Erythroblast (primary cell): ENCODE data around the gene WASF3.
"Not testable (repeated sequence)": the region's sequence is repeated elsewhere in the genome, so short reads cannot be mapped to it uniquely, and the experiment has no call there.

ENCODE experiments used
- DNase-seq, 2 experiments: peaks; one replicate each; lab custom pipeline; 2025; lab: John Stamatoyannopoulos, UW
- GATA1 ChIP-seq: IDR thresholded peaks from 2 replicates; pipeline ENCODE4 v1.6.1; 2011; ENCODE audit warnings: low read depth, mild to moderate bottlenecking, control low read depth, low read length, moderate library complexity
- POLR2A ChIP-seq: IDR thresholded peaks from 2 replicates; pipeline ENCODE4 v1.6.1; 2011; ENCODE audit warnings: mild to moderate bottlenecking, low read length

The WASF3 gene

GRCh38 chr13:26721251-26722121 is 164.0 kb downstream of the WASF3 start:
- DNase-seq = no peak
- no peak for TF ChIP-seq POLR2A
- no peak for TF ChIP-seq GATA1

GRCh38 chr13:26722321-26722720 is 164.8 kb downstream of the WASF3 start:
- TF ChIP-seq GATA1 (no peak), POLR2A (no peak)
- DNase-seq = no peak

DNA sequence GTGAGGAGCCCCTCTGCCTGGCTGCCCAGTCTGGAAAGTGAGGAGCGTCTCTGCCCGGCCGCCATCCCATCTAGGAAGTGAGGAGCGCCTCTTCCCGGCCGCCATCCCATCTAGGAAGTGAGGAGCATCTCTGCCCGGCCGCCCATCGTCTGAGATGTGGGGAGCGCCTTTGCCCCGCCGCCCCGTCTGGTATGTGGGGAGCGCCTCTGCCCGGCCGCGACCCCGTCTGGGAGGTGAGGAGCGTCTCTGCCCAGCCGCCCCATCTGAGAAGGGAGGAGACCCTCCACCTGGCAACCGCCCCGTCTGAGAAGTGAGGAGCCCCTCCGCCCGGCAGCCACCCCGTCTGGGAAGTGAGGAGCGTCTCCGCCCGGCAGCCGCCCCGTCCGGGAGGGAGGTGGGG is 166.1 kb downstream of the WASF3 start:
- not testable (repeated sequence) for DNase-seq

DNA sequence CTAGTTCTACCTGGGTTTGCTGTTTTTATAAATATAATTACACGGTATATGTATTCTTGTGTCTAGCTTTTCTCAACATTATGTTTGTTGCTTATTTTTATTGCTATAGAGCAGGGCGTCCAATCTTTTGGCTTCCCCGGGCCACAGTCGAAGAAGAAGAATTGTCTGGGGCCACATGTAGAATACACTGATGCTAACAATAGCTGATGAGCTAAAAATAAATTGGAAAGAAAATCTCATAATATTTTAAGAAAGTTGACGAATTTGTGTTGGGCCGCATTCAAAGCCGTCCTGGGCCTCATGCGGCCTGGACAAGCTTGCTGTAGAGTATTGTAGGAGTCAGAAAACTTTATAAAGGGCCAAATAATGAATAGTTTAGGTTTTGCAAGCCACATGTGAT is 169.2 kb downstream of the WASF3 start:
- TF ChIP-seq GATA1 = no peak
- no peak for TF ChIP-seq POLR2A
- no peak for DNase-seq

GRCh38 chr13:26727122-26727521 is 169.6 kb downstream of the WASF3 start:
- TF ChIP-seq GATA1 = no peak
- no peak for TF ChIP-seq POLR2A
- no peak for DNase-seq

- no peak for DNase-seq
- no peak for TF ChIP-seq GATA1
Observed at GRCh38 chr13:26727633-26728032, 170.2 kb downstream of the WASF3 start.

- DNase-seq = no peak
- no peak for TF ChIP-seq GATA1
- TF ChIP-seq POLR2A = no peak
Observed at GRCh38 chr13:26735677-26736076, 178.2 kb downstream of the WASF3 start.
